Effector memory CD8-positive, alpha-beta T cell (primary cell): ENCODE results near the gene INSC.
A peak's percentile ranks its signal among the peaks of the same experiment; 100 is the strongest.

Experiments
- ATAC-seq: fragments of 150-1000 bp; cut with Tn5 transposase; replicated peaks from 2 replicates; pipeline ENCODE4 v1.10.0; 2021; ENCODE audit warnings: mild to moderate bottlenecking, moderate library complexity
- DNase-seq, 3 experiments: peaks; one replicate each; pipeline ENCODE4 v3.0.0; 2021
- H3K27ac Mint-ChIP-seq, 2 donors: one replicate each; pipeline ENCODE4 v1.8.0; 2022; ENCODE audit warnings: mild to moderate bottlenecking in 2 of 2, mixed read lengths in 2 of 2, moderate library complexity in 2 of 2
- H3K27me3 Mint-ChIP-seq, 2 donors: one replicate each; pipeline ENCODE4 v1.8.0; 2022; ENCODE audit warnings: mixed read lengths in 2 of 2
- H3K36me3 Mint-ChIP-seq: one replicate; pipeline ENCODE4 v1.8.0; 2022; ENCODE audit warnings: mild to moderate bottlenecking, moderate library complexity, mixed read lengths; ENCODE audit not compliant: insufficient read depth
- H3K4me1 Mint-ChIP-seq, 2 donors: one replicate each; pipeline ENCODE4 v1.8.0; 2022; ENCODE audit warnings: low read depth in 2 of 2, mixed read lengths in 2 of 2
- H3K4me3 Mint-ChIP-seq, 2 donors: one replicate each; pipeline ENCODE4 v1.8.0; 2022; ENCODE audit warnings: mild to moderate bottlenecking in 2 of 2, mixed read lengths in 2 of 2, moderate library complexity in 2 of 2
- H3K9me3 Mint-ChIP-seq, 2 donors: one replicate each; pipeline ENCODE4 v1.8.0; 2022; ENCODE audit warnings: mixed read lengths in 2 of 2

The INSC gene

GRCh38 chr11:15097411-15097810 is 17.3 kb upstream of the INSC start:
- Mint-ChIP-seq H3K4me3 (no peak overlapping the region), H3K4me1 (peaks cover 0 to 2% of the 10 kb centered on the region in 2 donors), H3K27ac (no peak overlapping the region), H3K9me3 (no peaks in the 10 kb centered on the region), H3K36me3 (no peaks in the 10 kb centered on the region), H3K27me3 (peaks cover 55 to 67% of the 10 kb centered on the region in 2 donors)
- ATAC-seq: no peak
- no peak for DNase-seq

DNA sequence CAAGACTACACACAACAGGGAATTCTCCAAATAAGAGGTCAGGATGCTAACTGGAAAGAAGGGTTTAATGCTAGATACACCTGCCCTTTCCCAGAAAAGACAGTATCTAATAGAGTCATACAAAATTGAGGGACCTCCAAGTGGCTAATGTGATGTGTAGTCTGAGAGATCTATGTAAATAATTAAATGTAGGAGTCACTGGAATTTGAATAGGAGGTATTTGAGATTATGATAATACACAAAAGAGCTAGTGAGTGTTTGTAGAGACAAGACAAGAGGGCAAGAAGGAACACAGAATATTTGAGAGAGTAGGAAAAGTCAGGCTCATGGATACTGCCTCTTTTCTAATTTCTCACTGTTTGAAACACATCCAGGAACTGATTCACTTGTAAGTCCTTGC is 15.5 kb upstream of the INSC start:
- no peak for ATAC-seq
- Mint-ChIP-seq H3K27me3 (peaks cover 55 to 60% of the 10 kb centered on the region in 2 donors), H3K4me1 (peaks cover 0 to 2% of the 10 kb centered on the region in 2 donors), H3K4me3 (no peak overlapping the region), H3K9me3 (no peaks in the 10 kb centered on the region), H3K36me3 (no peaks in the 10 kb centered on the region), H3K27ac (no peak overlapping the region)
- no peak for DNase-seq

DNA sequence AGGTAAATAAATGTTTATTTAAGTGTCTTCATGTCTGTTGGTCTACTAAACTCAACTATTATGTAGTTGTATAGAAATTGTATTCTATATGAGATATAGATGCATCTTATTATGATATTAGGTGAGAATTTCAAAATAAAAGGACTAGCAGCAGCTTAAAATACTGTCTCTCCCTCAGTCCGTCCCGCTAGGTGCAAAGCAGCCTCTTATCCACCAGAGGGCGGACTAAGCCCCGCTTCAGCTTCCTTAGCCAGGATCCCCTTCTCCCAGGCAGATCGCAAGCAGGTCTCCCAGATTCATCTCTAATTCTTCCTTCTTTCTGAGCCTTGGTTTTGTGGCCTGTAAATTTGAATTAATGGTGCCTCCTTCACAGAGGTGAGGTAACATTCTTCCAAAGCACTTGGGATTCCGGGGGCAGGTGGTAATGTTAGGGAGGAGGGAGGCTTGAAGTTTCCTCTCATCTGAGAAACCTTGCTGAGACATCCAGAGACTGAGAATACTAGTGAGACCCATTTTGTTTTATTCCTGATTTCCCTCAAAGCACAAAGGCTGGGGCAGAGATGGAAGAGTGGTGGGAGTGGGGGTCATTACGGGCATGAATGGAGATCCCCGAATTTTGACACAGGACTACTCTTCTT is 13.5 kb upstream of the INSC start:
- Mint-ChIP-seq H3K27ac (no peak overlapping the region), H3K9me3 (no peaks in the 10 kb centered on the region), H3K27me3 (peaks cover 40 to 46% of the 10 kb centered on the region in 2 donors), H3K36me3 (no peaks in the 10 kb centered on the region), H3K4me1 (peaks cover 0 to 2% of the 10 kb centered on the region in 2 donors), H3K4me3 (no peak overlapping the region)
- peak; percentile 26 to 44 (median 32) for DNase-seq
- peak; percentile 57 for ATAC-seq

DNA sequence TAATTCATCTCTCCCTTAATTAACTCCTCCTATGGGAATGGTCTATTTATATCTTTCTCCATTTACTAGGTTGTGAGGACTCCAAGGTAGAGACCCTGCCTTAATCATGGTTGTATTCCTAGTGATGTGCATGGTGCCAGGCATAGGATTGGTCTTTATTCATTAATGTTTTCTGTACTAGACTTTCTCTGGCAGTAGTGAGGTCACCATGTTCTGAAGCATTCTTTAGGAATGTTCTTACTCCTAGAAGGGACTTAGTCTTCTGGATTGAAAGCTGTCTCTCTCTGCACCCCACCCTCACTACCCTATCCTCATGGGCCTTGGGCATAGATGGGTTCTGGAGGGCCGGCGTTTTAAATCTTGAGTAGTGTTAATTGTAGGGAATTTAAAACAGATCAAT is 10.6 kb upstream of the INSC start:
- H3K27ac Mint-ChIP-seq: no peak overlapping the region
- H3K4me3 Mint-ChIP-seq: no peak overlapping the region
- no peaks in the 10 kb centered on the region for H3K36me3 Mint-ChIP-seq
- ATAC-seq: no peak
- H3K4me1 Mint-ChIP-seq: peaks cover 0 to 2% of the 10 kb centered on the region in 2 donors
- peaks cover 13 to 16% of the 10 kb centered on the region in 2 donors for H3K27me3 Mint-ChIP-seq
- no peaks in the 10 kb centered on the region for H3K9me3 Mint-ChIP-seq
- no peak for DNase-seq

DNA sequence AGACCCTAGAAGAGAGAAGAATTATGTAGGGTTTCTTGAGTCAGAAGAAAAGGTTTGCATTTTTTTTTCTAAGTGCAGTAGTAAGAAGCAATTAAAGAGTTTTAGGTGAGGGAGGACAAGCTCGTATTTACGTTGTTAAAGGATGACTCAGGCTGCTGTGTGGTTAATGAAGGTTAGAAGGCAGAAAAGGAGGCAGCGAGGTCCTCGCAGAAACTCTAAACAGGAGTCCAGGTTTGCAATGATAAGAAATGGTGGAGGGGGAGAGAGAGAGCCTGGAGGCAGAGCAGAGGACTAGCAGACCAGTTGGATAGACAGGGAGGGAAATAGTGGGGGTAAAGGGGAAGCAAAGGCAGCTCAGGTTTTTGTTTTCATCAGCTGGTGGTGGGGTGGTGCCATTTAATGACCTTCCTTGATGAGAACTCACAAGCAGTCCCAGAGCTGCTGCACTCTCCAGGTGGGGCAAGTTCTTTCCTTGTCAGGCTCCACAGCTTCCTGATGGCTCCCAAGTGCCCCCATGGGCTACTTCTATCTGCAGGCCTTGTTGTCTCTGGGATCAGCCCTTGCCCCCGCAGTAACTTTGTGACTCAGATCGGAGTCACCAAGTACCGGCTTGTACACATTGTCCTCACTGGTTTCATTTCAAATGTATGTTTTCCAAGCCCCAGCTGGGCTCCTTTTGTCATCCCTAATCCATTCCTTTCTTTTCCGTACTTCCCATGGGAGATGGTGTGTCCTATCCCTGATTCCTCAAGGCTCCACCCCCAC is 8.3 kb upstream of the INSC start:
- DNase-seq (no peak), ATAC-seq (no peak)
- H3K36me3 Mint-ChIP-seq: no peaks in the 10 kb centered on the region
- no peak overlapping the region for H3K27ac Mint-ChIP-seq
- H3K27me3 Mint-ChIP-seq: no peaks in the 10 kb centered on the region
- no peaks in the 10 kb centered on the region for H3K9me3 Mint-ChIP-seq
- H3K4me3 Mint-ChIP-seq: no peak overlapping the region
- no peaks in the 10 kb centered on the region for H3K4me1 Mint-ChIP-seq

DNA sequence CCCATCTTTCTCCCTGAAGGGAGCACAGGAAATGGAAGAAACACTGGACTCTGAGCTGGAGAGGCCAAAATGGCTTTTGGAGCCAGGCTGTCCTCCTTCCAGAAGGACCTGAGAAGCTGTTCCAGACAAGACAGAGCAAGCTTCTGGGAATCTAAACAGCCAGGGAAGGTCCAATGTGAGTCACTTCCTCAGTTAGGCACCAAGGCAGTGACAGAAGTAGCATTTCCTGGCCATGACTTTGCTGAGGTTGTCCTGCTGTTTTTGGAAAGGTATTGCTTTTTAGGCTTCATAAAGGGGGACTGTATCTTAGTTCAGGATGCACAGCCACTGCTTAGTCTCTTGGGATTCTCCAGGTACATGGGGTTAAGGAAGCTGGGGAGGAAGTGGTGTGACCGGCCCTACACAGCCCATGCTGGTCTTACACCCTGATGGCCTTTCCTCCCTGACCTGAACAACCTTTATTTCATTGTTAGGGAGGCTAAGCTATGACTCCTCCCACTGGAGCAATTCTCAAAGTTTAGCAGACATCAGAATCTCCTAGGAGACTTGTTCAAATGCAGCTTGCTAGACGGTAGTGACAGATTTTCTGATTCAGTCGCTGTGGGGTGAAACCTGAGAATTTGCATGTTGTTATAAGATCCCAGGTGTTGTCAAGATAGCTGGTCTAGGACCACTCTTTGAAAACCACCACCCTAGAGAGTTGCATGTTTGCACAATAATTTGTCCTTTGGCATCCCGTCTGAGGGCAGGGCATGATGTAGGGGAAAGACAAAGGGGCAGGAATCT is 6.8 kb upstream of the INSC start:
- H3K27ac Mint-ChIP-seq: no peak overlapping the region
- H3K4me3 Mint-ChIP-seq: no peak overlapping the region
- H3K36me3 Mint-ChIP-seq: no peaks in the 10 kb centered on the region
- H3K9me3 Mint-ChIP-seq: no peaks in the 10 kb centered on the region
- no peak for DNase-seq
- peaks cover 0 to under 1% of the 10 kb centered on the region in 2 donors for H3K27me3 Mint-ChIP-seq
- no peaks in the 10 kb centered on the region for H3K4me1 Mint-ChIP-seq
- no peak for ATAC-seq

- no peak for ATAC-seq
- H3K27ac Mint-ChIP-seq: no peak overlapping the region
- H3K9me3 Mint-ChIP-seq: no peaks in the 10 kb centered on the region
- DNase-seq: no peak
- no peak overlapping the region for H3K4me3 Mint-ChIP-seq
- no peaks in the 10 kb centered on the region for H3K36me3 Mint-ChIP-seq
- H3K27me3 Mint-ChIP-seq: peaks cover 5 to 7% of the 10 kb centered on the region in 2 donors
- peaks cover 5% of the 10 kb centered on the region in 2 donors for H3K4me1 Mint-ChIP-seq
Observed at GRCh38 chr11:15108592-15109130, 6.1 kb upstream of the INSC start.

- Mint-ChIP-seq H3K27ac (no peak overlapping the region), H3K4me1 (peaks cover 7% of the 10 kb centered on the region in 2 donors), H3K36me3 (no peaks in the 10 kb centered on the region), H3K4me3 (no peak overlapping the region), H3K9me3 (no peaks in the 10 kb centered on the region), H3K27me3 (peaks cover 12 to 15% of the 10 kb centered on the region in 2 donors)
- no peak for ATAC-seq
- DNase-seq: no peak
Observed at GRCh38 chr11:15109602-15110001, 5.1 kb upstream of the INSC start.

GRCh38 chr11:15111215-15111614 is 3.5 kb upstream of the INSC start:
- Mint-ChIP-seq H3K36me3 (no peaks in the 10 kb centered on the region), H3K4me3 (no peak overlapping the region), H3K27ac (no peak overlapping the region), H3K4me1 (peaks cover 7 to 10% of the 10 kb centered on the region in 2 donors), H3K9me3 (no peaks in the 10 kb centered on the region), H3K27me3 (peaks cover 27 to 28% of the 10 kb centered on the region in 2 donors)
- no peak for DNase-seq
- ATAC-seq: no peak

DNA sequence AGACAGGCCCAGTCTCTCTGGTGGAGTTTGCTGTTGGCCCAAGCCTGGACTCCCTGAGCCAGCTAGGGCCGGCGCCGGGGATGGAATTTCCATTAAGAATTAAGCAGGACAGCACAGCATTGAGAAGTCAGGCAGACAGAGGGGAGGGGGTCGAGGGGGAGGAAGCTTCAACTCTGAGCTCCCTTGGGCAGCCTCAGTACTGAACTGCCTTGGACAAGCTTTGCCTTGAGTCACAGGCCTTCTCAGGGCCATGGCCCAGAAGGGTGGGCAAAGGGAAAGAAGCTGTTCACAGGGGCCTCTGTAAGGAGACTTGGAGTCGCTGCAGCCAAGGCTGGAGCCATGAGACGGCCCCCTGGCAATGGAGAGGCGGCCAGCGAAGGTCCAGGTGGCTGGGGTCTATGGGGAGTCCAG is 2.6 kb upstream of the INSC start:
- H3K36me3 Mint-ChIP-seq: no peaks in the 10 kb centered on the region
- DNase-seq (no peak), ATAC-seq (no peak)
- no peaks in the 10 kb centered on the region for H3K9me3 Mint-ChIP-seq
- peaks cover 7 to 10% of the 10 kb centered on the region in 2 donors for H3K4me1 Mint-ChIP-seq
- no peak overlapping the region for H3K4me3 Mint-ChIP-seq
- H3K27ac Mint-ChIP-seq: no peak overlapping the region
- peaks cover 36 to 37% of the 10 kb centered on the region in 2 donors for H3K27me3 Mint-ChIP-seq

DNA sequence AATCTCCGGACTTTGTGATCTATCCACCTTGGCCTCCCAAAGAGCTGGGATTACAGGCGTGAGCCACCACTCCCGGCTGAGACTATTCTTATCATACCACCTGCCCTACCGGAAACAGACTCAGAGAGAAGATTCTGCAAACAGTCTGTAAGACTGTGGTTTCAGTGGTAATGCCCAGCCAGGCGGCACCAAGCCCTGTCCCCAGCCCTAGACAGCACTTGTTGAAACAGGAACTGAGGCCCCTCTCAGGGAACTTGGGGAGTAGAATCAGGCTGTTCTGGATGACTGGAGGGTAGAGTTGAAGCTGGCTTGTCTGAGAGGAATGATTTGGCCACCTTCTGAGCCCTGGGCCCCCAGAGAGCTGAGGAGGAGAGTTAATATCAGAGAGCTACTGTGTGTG is 1.3 kb upstream of the INSC start:
- no peaks in the 10 kb centered on the region for H3K9me3 Mint-ChIP-seq
- H3K27me3 Mint-ChIP-seq: peaks cover 46 to 48% of the 10 kb centered on the region in 2 donors
- H3K27ac Mint-ChIP-seq: no peak overlapping the region
- ATAC-seq (peak; percentile 69), DNase-seq (no peak)
- H3K36me3 Mint-ChIP-seq: no peaks in the 10 kb centered on the region
- H3K4me3 Mint-ChIP-seq: peak overlapping the region; percentile 15 to 65
- H3K4me1 Mint-ChIP-seq: peaks cover 7 to 10% of the 10 kb centered on the region in 2 donors

GRCh38 chr11:15115686-15116085 is 963 bp downstream of the INSC start:
- H3K36me3 Mint-ChIP-seq: no peaks in the 10 kb centered on the region
- ATAC-seq (no peak), DNase-seq (no peak)
- H3K27me3 Mint-ChIP-seq: peaks cover 59 to 67% of the 10 kb centered on the region in 2 donors
- no peak overlapping the region for H3K4me3 Mint-ChIP-seq
- H3K4me1 Mint-ChIP-seq: peaks cover 7 to 10% of the 10 kb centered on the region in 2 donors
- H3K27ac Mint-ChIP-seq: no peak overlapping the region
- H3K9me3 Mint-ChIP-seq: no peaks in the 10 kb centered on the region

GRCh38 chr11:15117751-15118150 is 3.0 kb downstream of the INSC start:
- ATAC-seq (no peak), DNase-seq (no peak)
- no peaks in the 10 kb centered on the region for H3K9me3 Mint-ChIP-seq
- H3K4me3 Mint-ChIP-seq: no peak overlapping the region
- peaks cover 71 to 76% of the 10 kb centered on the region in 2 donors for H3K27me3 Mint-ChIP-seq
- peaks cover 7 to 10% of the 10 kb centered on the region in 2 donors for H3K4me1 Mint-ChIP-seq
- H3K36me3 Mint-ChIP-seq: no peaks in the 10 kb centered on the region
- H3K27ac Mint-ChIP-seq: no peak overlapping the region
